Gastroesophageal sphincter (tissue), 3 donors: ENCODE measurements around the gene POLE3.

Source experiments
- EP300 ChIP-seq: sonication (generic); formaldehyde crosslinking; IDR thresholded peaks from one replicate; pipeline ENCODE4 v1.6.1; 2017; ENCODE audit warnings: antibody characterized with exemption, mild to moderate bottlenecking
- POLR2A ChIP-seq, 2 donors: fragments of 450-650 bp; IDR thresholded peaks; one replicate each; pipeline ENCODE4 v1.6.1; 2017; ENCODE audit warnings: antibody characterized with exemption in 2 of 2, mild to moderate bottlenecking in 2 of 2, moderate library complexity in 1 of 2
- POLR2AphosphoS5 ChIP-seq: sonication (generic); formaldehyde crosslinking; IDR thresholded peaks from one replicate; pipeline ENCODE4 v1.6.1; 2017; ENCODE audit warnings: antibody characterized with exemption
- TF ChIP-seq, protein P1 (sequence below), 4 experiments: fragments of 200-600 bp in 2 of 4; fragments of 450-650 bp in 2 of 4; sonication (generic) in 1 of 4; IDR thresholded peaks; one replicate each; pipeline ENCODE4 v1.5.1; 2017 to 2019; ENCODE audit warnings: antibody characterized with exemption in 4 of 4, mild to moderate bottlenecking in 2 of 4, moderate library complexity in 2 of 4

GRCh38 chr9:113381909-113382411, 28.5 kb downstream of the POLE3 start:
- TF ChIP-seq, protein P1, sequence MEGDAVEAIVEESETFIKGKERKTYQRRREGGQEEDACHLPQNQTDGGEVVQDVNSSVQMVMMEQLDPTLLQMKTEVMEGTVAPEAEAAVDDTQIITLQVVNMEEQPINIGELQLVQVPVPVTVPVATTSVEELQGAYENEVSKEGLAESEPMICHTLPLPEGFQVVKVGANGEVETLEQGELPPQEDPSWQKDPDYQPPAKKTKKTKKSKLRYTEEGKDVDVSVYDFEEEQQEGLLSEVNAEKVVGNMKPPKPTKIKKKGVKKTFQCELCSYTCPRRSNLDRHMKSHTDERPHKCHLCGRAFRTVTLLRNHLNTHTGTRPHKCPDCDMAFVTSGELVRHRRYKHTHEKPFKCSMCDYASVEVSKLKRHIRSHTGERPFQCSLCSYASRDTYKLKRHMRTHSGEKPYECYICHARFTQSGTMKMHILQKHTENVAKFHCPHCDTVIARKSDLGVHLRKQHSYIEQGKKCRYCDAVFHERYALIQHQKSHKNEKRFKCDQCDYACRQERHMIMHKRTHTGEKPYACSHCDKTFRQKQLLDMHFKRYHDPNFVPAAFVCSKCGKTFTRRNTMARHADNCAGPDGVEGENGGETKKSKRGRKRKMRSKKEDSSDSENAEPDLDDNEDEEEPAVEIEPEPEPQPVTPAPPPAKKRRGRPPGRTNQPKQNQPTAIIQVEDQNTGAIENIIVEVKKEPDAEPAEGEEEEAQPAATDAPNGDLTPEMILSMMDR (IDR thresholded peaks at IDR 0.05) = no peak
- TF ChIP-seq POLR2A (IDR thresholded peaks at IDR 0.05) (no peak), POLR2AphosphoS5 (no peak), EP300 (no peak)
